Chondrocyte (in vitro differentiated cells): ENCODE data around the gene VMP1. TPM values are rescaled to one million over a fixed set of nuclear protein-coding genes. Genes with fewer than 3 reads are reported as not detected.

Experiments
- DNase-seq: peaks from one replicate; pipeline ENCODE4 v3.0.0; 2021; ENCODE audit warnings: mixed read lengths, low spot score
- H3K27ac Mint-ChIP-seq: one replicate; pipeline ENCODE4 v1.8.0; 2021; ENCODE audit warnings: mild to moderate bottlenecking, moderate library complexity, mixed read lengths; ENCODE audit not compliant: unreplicated experiment
- H3K27me3 Mint-ChIP-seq: 2 replicates; pipeline ENCODE4 v1.8.0; 2021; ENCODE audit warnings: low read depth, mixed read lengths
- H3K36me3 Mint-ChIP-seq: 2 replicates; pipeline ENCODE4 v1.8.0; 2021; ENCODE audit warnings: low read depth, mixed read lengths
- H3K4me1 Mint-ChIP-seq: 2 replicates; pipeline ENCODE4 v1.8.0; 2021; ENCODE audit warnings: low read depth, mild to moderate bottlenecking, mixed read lengths
- H3K4me3 Mint-ChIP-seq: one replicate; pipeline ENCODE4 v1.8.0; 2021; ENCODE audit warnings: mild to moderate bottlenecking, moderate library complexity, mixed read lengths; ENCODE audit not compliant: unreplicated experiment
- H3K9me3 Mint-ChIP-seq: 2 replicates; pipeline ENCODE4 v1.8.0; 2021; ENCODE audit warnings: low read depth, mixed read lengths
- total RNA-seq: library from RNA; stranded (reverse); gene quantifications from 3 replicates; pipeline ENCODE4 v1.2.1, GENCODE V29; 2021
- TF ChIP-seq, protein P1 (sequence below): fragments of 200-600 bp; sonication (generic); IDR thresholded peaks from 2 replicates; pipeline ENCODE4 v1.5.0; 2021; ENCODE audit warnings: antibody characterized with exemption, mild to moderate bottlenecking, moderate library complexity

The VMP1 gene
- total RNA-seq, 1 donor from 2014 or later: 295 TPM

- H3K27me3 Mint-ChIP-seq: no peaks in the 10 kb centered on the region
- TF ChIP-seq, protein P1, sequence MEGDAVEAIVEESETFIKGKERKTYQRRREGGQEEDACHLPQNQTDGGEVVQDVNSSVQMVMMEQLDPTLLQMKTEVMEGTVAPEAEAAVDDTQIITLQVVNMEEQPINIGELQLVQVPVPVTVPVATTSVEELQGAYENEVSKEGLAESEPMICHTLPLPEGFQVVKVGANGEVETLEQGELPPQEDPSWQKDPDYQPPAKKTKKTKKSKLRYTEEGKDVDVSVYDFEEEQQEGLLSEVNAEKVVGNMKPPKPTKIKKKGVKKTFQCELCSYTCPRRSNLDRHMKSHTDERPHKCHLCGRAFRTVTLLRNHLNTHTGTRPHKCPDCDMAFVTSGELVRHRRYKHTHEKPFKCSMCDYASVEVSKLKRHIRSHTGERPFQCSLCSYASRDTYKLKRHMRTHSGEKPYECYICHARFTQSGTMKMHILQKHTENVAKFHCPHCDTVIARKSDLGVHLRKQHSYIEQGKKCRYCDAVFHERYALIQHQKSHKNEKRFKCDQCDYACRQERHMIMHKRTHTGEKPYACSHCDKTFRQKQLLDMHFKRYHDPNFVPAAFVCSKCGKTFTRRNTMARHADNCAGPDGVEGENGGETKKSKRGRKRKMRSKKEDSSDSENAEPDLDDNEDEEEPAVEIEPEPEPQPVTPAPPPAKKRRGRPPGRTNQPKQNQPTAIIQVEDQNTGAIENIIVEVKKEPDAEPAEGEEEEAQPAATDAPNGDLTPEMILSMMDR: no peak
- H3K4me3 Mint-ChIP-seq: no peak overlapping the region
- peaks cover 9% of the 10 kb centered on the region for H3K36me3 Mint-ChIP-seq
- H3K27ac Mint-ChIP-seq: no peak overlapping the region
- DNase-seq: no peak
- H3K9me3 Mint-ChIP-seq: no peaks in the 10 kb centered on the region
- H3K4me1 Mint-ChIP-seq: peaks cover 51% of the 10 kb centered on the region
Observed at GRCh38 chr17:59771093-59771492, 63.6 kb downstream of the VMP1 start.

DNA sequence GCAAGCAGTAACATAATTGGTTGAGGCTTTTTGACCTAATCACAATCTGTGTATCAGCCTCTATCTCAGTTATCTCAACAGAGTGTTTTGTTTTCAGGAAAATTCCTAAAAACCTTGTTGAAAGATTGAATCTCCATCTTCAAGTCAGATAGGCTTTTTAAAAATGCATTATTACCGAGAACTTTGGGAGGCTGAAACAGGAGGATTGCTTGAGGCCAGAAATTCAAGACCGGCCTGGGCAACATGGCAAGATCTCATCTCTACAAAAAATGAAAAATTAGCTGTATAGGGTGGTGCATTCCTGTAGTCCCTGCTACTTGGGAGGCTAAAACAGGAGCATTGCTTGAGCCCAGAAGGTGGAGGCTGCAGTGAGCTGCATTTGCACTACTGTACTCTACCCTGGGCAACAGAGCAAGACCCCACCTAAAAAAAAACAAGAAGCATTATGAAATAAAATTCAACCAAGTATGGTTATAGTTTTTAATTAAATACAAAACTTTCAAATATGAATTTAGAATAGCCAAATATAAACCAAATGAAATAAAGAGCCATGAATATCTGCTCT lies 68.4 kb downstream of the VMP1 start:
- TF ChIP-seq, protein P1: no peak
- no peak overlapping the region for H3K4me3 Mint-ChIP-seq
- DNase-seq: no peak
- H3K36me3 Mint-ChIP-seq: peaks cover 21% of the 10 kb centered on the region
- peaks cover 5% of the 10 kb centered on the region for H3K9me3 Mint-ChIP-seq
- peaks cover 31% of the 10 kb centered on the region for H3K4me1 Mint-ChIP-seq
- H3K27me3 Mint-ChIP-seq: no peaks in the 10 kb centered on the region
- H3K27ac Mint-ChIP-seq: peak overlapping the region; percentile 27

DNA sequence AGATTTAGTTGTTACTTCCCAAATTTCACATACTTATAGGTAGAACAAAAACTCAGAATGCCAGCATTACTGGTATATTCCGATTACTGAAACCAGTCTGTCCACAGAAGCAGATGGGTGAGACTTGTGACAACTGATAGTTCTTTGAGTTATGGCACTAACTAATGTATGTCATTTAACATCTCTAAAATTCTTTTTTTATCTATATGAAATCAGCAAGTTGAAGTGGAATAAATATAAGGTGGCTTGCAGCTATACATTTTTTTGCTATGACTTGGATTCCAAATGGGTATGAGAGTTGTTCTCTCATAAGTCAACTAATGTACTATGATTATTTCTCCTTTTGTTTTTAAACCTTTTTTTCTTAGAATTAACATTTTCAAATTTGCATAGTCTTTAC lies 69.1 kb downstream of the VMP1 start:
- Mint-ChIP-seq H3K27me3 (no peaks in the 10 kb centered on the region), H3K27ac (peak overlapping the region; percentile 5)
- TF ChIP-seq, protein P1: no peak

DNA sequence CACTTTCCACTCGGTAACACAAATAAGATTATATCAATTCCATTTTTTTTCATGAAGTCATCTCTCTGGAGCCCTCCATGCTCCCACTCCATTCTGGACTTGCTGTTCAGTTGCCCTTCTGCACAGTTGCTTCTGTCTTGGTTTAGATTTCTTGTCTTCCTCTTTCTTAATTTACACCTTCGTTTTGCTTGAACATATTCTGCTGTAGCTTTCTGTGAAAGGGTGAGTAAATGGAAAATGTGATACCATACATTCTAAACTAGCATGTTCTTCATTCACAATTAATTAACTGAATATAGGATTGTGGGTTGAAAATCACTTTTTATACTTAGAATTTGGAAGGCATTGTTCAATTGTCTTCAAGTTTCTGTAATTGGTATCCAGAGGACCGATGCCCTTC lies 69.6 kb downstream of the VMP1 start:
- no peak for DNase-seq
- Mint-ChIP-seq H3K4me1 (peaks cover 37% of the 10 kb centered on the region), H3K9me3 (peaks cover 5% of the 10 kb centered on the region), H3K36me3 (peaks cover 21% of the 10 kb centered on the region), H3K27ac (peak overlapping the region; percentile 5), H3K4me3 (no peak overlapping the region), H3K27me3 (no peaks in the 10 kb centered on the region)
- TF ChIP-seq, protein P1: no peak

More for the DNA sequence above, 69.1 kb downstream of the VMP1 start:
- peaks cover 37% of the 10 kb centered on the region for H3K4me1 Mint-ChIP-seq
- peaks cover 21% of the 10 kb centered on the region for H3K36me3 Mint-ChIP-seq
- H3K9me3 Mint-ChIP-seq: peaks cover 5% of the 10 kb centered on the region
- no peak overlapping the region for H3K4me3 Mint-ChIP-seq
- no peak for DNase-seq

DNA sequence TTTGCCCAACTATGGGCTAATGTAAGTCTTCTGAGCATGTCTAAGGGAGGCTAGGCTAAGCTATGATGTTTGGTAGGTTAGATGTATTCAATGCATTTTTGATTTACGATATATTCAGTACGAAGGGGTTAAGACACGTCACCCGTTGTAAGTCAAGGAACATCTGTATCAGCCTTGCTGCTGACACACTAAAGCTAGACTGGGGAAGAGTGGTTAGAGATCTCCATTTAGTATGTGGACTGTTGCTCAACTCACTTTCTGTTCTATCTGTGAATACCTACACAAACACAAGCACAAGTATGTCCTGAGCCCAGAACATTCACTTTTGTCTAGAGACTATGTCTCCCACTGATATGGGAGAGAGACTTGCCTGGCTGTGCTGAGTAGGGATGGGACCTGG lies 71.5 kb downstream of the VMP1 start:
- no peak for DNase-seq
- H3K4me3 Mint-ChIP-seq: no peak overlapping the region
- TF ChIP-seq, protein P1: no peak
- H3K27me3 Mint-ChIP-seq: no peaks in the 10 kb centered on the region
- H3K27ac Mint-ChIP-seq: no peak overlapping the region
- peaks cover 5% of the 10 kb centered on the region for H3K9me3 Mint-ChIP-seq
- H3K36me3 Mint-ChIP-seq: peaks cover 21% of the 10 kb centered on the region
- H3K4me1 Mint-ChIP-seq: peaks cover 48% of the 10 kb centered on the region
